ENCODE results near the gene ADCY4.
"Not testable (repeated sequence)": the region's sequence is repeated elsewhere in the genome, so short reads cannot be mapped to it uniquely, and the experiment has no call there.

Gene ADCY4

DNA sequence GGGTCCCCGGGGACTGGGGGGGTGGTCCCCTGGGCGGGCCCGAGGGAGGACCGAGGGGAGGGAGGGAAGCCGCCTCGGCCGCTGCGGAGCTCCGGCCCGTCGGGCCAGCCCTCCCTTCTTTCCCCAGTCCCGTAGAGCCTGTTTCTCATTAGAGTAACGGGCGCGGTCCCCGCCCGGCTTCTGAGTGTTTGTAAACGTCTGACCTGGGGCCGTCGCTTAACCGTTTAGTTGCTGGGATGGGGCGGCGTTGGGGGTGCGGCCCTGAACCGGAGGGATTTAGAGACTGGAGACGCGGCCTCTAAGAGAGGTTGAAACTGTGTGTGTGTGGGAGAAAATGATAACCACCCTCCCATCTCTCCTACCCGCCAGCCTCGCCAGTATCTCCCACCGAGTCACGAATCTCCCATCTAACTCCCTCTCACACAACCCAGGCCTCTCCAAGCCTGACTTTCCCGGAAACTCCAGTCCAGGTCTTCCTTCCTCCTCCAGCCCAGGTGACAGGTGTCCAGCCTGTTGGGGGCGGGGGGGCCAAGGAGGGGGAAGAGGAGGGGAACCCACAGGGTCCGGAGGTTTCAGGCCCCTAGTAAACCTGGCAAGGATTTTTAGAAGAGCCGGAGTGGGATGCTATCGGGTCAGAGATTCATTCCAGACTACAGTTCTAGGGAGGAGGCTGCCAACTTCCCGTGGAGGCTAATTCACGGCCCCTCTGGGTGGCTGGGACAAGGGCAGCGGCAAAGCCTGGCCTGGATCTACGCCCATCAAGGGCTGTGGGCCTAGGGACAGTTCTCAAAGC lies 32.0 kb upstream of the ADCY4 start:
- peak in 1 of 3 donors; percentile 8 for DNase-seq (ENCODE audit: low read depth in 3 of 3)

- no peak for DNase-seq (ENCODE audit: low read depth in 3 of 3)
These were observed 31.5 kb upstream of the ADCY4 start for GRCh38 chr14:24366413-24366720.

DNA sequence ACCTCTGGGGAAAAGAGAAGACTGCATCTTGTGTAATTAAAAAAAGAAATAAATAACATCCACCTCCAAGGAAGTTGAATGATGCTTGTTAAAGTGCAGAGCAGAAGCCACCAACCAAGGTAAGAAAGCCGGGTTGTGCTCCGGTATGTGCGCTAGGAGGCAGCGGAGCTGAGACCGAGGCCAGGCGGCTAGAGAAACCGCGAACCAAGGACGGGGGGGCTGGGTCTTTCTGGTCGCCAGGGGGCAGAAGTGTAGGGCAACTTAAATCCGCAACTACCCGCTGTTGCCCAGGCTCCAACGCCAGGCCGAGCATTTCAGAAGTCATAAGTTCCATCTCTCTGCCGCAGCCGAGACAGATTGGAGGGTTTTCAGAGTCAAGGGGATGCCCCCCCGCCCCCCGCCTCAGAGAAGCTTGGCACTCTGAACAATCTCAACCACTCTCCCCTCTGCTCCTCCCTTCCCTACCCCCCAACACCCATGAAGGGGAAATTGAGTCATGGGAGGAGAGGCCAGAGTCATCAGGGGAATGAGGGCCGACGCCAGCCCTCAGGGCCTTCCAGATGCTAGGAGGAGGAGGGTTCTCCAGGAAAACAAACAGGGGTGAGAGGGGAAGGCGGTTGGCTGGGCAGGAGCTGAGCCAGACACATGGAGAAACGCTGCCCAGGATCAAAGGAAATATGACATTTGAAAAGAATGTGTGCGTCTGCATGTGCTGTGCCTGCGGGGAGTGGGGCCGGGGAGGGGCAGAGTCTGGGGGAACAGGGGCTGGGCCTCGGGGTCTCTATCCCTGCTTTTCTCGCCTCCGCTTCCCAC lies 30.9 kb upstream of the ADCY4 start:
- DNase-seq (ENCODE audit: low read depth in 3 of 3): peak; percentile 32 to 67 (median 66)

DNA sequence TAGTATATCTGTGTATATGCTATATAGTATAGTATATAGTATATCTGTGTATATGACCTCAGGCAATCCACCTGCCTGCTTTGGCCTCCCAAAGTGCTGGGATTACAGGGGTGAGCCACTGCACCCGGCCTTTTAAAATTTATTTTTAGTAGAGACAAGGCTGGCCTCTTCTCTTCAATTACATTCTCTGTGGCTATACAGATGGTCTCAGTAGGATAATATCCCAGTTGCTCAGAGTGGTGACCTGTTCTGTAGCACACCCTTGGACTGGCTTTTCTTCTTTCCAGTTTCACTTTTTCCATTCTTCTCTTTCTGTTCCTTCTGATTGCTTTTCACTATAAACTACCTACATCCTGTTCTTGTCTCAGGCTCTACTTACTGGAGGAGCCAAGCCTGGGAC lies 30.0 kb upstream of the ADCY4 start:
- no peak for DNase-seq (ENCODE audit: low read depth in 3 of 3)

GRCh38 chr14:24363401-24363800 lies 28.5 kb upstream of the ADCY4 start:
- DNase-seq (ENCODE audit: low read depth in 3 of 3): no peak

DNA sequence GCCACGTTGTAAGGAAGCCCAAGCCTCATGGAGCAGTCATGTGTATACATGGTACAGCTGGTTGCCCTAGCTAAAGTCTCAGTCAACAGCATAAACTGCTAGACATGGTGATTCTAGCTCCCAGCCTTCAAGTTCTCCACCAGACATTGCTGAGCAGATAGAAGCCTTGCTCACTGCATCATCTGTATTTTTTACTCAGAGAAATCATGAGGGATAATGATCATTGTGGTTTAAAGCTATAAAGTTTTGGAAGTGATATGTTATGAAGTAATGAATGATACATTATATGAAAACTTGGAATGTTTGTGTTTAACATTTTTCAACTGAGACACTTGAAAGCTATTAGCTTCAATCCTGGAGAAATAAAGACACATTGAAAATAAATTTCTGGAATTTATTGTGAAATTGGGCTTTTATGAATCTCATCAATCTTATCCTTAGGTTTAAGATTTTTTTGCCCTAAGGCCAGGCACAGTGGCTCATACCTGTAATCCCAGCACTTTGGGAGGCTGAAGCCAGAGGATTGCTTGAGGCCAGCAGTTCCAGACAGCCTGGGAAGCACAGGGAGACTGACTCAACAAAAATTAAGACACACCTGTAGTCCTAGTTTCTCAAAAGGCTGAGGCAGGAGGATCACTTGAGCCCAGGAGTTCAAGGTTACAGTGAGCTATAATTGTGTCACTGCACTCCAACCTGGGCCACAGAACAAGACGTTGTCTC lies 27.5 kb upstream of the ADCY4 start:
- DNase-seq (ENCODE audit: low read depth in 3 of 3): no peak

DNA sequence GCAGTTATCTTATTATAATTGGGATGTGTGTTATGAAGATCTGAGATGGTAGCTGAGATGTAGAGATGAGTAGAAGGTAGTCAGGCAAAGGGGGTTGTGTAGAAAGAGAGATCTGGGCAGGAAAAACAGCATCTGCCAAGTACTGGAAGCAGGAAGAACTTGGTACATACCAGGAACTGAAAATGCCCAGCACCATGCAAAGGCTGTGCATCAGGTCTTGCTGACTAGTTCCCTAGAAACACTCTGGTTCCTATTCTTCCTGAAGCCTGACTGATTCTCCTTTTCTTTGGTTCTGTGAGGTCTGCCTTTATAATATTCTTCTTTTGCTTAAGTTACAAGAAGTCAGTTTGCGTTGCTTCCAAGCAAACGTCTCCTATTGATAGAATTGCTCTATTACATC lies 26.5 kb upstream of the ADCY4 start:
- DNase-seq (ENCODE audit: low read depth in 3 of 3): no peak

- DNase-seq (ENCODE audit: low read depth in 3 of 3): no peak
These were observed 25.4 kb upstream of the ADCY4 start for GRCh38 chr14:24360281-24360680.

- DNase-seq (ENCODE audit: low read depth in 3 of 3): no peak
These were observed 21.3 kb upstream of the ADCY4 start for GRCh38 chr14:24356208-24356607.

DNA sequence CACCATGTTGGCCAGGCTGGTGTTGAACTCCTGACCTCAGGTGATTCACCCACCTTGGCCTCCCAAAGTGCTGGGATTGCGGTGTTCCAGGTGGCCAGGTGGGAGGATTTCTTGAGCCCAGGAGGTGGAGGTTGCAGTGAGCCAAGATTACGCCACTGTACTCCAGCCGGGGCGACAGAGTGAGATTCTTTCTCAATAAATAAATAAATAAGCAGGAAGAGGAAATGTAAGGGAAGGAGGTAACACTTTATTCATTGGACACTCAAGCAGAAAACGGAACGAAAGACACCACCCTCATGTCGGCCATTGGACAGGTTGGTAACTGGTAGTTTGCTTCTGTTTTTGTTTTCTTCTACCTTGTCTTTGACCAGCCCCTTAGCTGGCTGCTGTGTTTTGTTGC lies 20.1 kb upstream of the ADCY4 start:
- DNase-seq (ENCODE audit: low read depth in 3 of 3): no peak

DNA sequence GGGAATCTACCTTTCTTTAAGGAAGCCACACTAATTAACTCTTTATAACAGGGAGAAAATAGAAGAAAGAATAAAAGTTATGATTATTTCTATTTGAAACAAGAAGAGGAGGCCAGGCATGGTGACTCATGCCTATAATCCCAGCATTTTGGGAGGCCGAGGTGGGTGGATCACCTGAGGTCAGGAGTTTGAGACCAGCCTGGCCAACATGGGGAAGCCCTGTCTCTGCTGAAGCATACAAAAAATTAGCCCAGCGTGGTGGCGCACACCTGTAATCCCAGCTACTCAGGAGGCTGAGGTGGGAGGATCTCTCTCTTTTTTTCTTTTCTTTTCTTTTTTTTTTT lies 19.6 kb upstream of the ADCY4 start:
- DNase-seq (ENCODE audit: low read depth in 3 of 3): not testable (repeated sequence)

- DNase-seq (ENCODE audit: low read depth in 3 of 3): no peak
These were observed 18.9 kb upstream of the ADCY4 start for GRCh38 chr14:24353559-24354481.

GRCh38 chr14:24351517-24351916 lies 16.6 kb upstream of the ADCY4 start:
- no peak for DNase-seq (ENCODE audit: low read depth in 3 of 3)

GRCh38 chr14:24349742-24350141 lies 14.9 kb upstream of the ADCY4 start:
- DNase-seq (ENCODE audit: low read depth in 3 of 3): no peak

DNA sequence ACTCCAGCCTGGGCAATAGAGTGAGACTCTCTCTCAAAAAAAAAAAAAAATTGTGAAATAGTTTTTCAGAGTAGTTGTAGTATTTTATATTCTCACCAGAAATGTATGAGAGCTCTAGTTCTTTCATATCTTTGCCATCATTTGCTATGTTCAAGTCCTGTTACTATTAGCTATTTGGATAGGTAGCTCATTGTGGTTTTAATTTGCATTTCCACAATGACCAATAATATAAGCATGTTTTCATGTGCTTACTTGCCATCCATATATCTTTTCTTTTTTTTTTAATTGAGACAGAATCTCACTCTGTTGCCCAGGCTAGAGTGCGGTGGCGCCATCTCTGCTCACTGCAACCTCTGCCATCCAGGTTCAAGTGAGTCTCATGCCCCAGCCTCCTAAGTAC lies 13.3 kb upstream of the ADCY4 start:
- no peak for DNase-seq (ENCODE audit: low read depth in 3 of 3)

DNA sequence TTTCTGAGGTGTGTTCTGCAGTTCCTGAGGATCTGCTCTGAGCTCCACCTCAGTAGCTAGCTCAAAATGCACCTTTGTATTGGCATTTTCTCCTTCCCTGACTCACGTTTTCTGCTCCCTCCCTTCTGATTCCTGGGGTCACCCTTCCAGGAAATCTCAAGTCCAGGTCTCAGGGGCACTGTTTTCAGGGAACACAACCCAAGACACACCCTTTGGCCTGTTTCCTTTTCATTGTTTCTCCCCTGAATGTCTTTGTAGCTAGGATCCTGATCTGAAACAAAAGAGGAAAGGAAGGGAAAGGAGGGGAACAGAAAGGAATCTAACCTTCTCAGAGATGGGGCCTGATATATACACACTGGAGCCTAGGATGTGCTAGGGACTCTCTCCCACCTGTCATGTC lies 12.3 kb upstream of the ADCY4 start:
- DNase-seq (ENCODE audit: low read depth in 3 of 3): no peak

DNA sequence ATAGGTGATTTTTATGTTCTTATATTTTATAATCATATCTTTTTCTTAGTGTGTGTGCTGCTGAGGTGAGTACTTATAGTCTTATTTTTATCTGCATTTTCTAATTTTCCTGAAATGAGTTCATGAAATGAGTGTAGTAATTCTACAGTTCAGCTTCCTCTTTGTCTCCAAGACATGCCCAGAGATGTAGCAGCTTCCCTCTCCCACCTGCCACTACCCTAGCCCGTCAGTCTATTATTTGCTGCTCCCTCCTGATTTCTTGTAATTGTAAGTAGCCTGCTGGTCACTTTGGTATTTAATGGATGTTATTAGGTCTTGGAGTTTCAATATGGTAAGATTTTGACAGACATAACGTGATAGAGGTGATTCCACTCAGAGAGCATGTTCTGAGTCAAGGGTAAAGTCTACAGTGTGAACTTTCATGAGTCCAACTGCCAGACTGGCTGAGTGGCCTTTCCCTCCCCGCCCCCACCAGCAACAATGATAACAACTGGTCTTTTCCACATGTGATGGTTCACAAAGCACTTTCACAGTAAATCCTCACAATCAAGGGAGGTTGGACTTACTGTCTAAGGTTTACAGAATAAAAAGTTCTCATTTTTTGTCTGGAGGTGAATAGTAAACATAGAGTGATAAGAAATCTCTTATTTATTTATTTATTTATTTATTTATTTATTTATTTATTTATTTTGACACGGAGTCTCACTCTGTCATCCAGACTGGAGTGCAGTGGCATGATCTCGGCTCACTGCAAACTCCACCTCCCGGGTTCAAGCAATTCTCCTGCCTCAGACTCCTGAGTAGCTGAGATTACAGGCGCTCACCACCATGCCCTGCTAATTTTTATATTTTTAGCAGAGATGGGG lies 9.2 kb upstream of the ADCY4 start:
- no peak for DNase-seq (ENCODE audit: low read depth in 3 of 3)

DNA sequence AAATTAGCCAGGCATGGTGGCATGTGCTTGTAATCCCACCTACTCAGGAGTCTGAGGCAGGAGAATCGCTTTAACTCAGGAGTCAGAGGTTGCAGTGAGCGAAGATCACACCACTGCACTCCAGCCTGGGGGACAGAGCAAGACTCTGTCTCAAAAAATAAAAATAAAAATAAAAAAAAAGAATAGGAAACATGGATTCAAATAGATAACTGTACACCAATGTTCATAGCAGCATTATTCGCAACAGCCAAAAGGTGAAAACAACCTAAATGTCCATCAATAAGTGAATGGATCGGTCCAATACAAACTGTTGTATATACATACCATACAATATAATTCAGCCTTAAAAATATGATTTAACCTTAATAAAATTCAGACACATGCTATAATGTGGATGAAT lies 8.0 kb upstream of the ADCY4 start:
- no peak for DNase-seq (ENCODE audit: low read depth in 3 of 3)

DNA sequence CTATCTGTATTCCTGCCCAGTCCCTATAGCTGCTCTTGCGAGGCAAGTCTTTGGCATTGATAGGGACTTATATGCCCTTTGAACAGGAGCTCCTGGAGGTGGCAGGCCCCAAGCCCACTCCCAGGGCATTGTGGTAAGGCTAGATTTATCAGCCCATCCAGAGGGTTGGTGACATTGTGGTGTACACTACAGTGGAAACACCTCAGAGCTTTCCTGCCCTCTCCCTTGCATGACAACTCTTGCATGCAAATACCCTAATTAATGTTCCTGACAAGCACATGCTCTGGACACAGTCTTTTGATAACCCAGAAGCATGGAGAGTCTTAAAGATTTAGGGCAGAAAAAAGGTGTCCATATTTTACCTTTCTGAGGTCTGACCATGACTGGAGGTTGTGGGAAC lies 5.7 kb upstream of the ADCY4 start:
- no peak for DNase-seq (ENCODE audit: low read depth in 3 of 3)

DNA sequence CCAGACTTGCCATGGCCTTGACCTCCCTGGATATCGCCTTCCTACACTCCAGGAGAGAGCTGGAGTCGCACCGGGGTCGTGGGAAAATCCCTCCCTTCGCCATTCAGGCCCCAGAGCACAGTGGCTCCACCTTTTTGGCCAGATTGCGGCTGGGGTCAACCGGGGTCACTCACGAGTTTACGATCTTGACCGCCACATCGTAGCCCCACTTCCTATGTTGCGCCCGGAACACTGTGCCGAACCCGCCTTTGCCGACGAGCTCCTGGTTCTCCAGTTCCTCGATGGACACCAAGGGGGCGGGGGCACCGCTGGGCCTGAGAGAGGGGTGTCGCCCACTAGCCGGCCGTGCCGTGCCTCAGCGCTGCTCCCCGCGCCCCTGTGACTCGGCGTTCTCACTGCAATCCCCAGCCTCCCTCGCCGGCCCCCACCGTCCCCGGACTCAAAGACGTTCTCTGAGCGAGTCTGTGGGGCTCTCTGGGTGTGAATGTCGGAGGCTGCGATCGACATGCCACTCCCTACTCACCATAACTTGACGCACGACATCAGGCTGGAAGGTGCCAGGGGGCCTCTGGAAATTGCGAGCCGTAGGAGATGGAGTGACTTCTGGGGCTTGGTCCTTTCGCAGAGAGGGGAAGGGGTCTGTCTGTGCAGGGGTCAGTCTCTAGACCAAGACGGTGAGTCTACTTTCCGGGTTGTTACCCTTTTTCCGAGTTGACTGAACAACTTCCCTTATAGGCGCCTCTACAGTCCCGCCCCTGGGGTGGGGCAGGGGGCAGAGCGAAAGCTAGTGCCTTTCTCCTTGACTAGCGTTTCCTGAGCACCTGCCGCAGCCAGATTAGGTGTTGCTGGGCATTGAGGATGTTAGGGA lies 4.6 kb upstream of the ADCY4 start, which contains the start of gene RIPK3:
RIPK3 (minus strand) TSS at position 708 of the 868 bp plus-strand sequence; CDS start at position 543, 165 bp downstream.
- peak in 2 of 3 donors; percentile 29 to 63 for DNase-seq (ENCODE audit: low read depth in 3 of 3)

All from stimulated activated CD4-positive, alpha-beta T cell treated with anti-CD3 and anti-CD28 coated beads, TNF-alpha, amount 100 ng/mL, for 48 hours (primary cell).